Adrenal gland (tissue), 12 donors: ENCODE results near the gene ACP4. TPM values are rescaled to one million over a fixed set of nuclear protein-coding genes. Genes with fewer than 3 reads are reported as not detected.

Experiments
- DNase-seq, 7 donors: peaks; one replicate each; pipeline ENCODE4 v3.0.0-alpha.2; 2019 to 2020
- H3K27ac ChIP-seq, 5 donors: fragments of 200-600 bp; sonication (generic) in 4 of 5; 1 replicate in 3 of 5; 2 replicates in 2 of 5; pipeline versions ENCODE4 v1.5.1 to v1.8.0; 2016 to 2020; ENCODE audit warnings: mild to moderate bottlenecking in 1 of 5
- H3K27me3 ChIP-seq: fragments of 200-600 bp; 2 replicates; pipeline ENCODE4 v1.8.0; 2021
- H3K36me3 ChIP-seq, 2 donors: fragments of 200-600 bp; replicated peaks in 1 of 2; 1 replicate in 1 of 2; 2 replicates in 1 of 2; pipeline versions ENCODE4 v1.5.1 to v1.8.0; 2018 to 2022
- H3K4me1 ChIP-seq, 2 donors: fragments of 200-600 bp; replicated peaks in 1 of 2; 1 replicate in 1 of 2; 2 replicates in 1 of 2; pipeline versions ENCODE4 v1.5.1 to v1.8.0; 2018 to 2021
- H3K4me3 ChIP-seq, 4 donors: fragments of 200-600 bp; sonication (generic) in 3 of 4; one replicate each; pipeline ENCODE4 v1.5.1; 2016 to 2018
- H3K9me3 ChIP-seq, 3 donors: fragments of 200-600 bp; sonication (generic) in 1 of 3; replicated peaks in 1 of 3; 1 replicate in 2 of 3; 2 replicates in 1 of 3; pipeline versions ENCODE4 v1.5.1 to v1.8.0; 2016 to 2021
- CTCF ChIP-seq, 6 experiments: fragments of 450-650 bp in 4 of 6; fragments of 200-600 bp in 2 of 6; sonication (generic) in 1 of 6; IDR thresholded peaks; 1 replicate in 5 of 6; 2 replicates in 1 of 6; pipeline versions ENCODE4 v1.5.1 to v1.8.0; 2016 to 2021; ENCODE audit warnings: antibody characterized with exemption in 6 of 6, mild to moderate bottlenecking in 2 of 6, moderate library complexity in 1 of 6
- POLR2A ChIP-seq, 2 donors: fragments of 450-650 bp; IDR thresholded peaks; one replicate each; pipeline ENCODE4 v1.6.1; 2017; ENCODE audit warnings: antibody characterized with exemption in 2 of 2, mild to moderate bottlenecking in 2 of 2, moderate library complexity in 1 of 2
- WGBS, 4 donors: extraction: QIAGEN DNeasy Blood & Tissue Kit in 2 of 4; methylation state at CpG; one replicate each; pipeline versions ENCODE4 v1.1.5 to v1.1.7; 2013 to 2017; 5-methylcytosine and 5-hydroxymethylcytosine counted together
- intact Hi-C, 2 donors: fragments of 100-400 bp; cut with DNase I; formaldehyde crosslinking; loops; one replicate each; pipeline versions ENCODE4 v1.14.1 to v1.15.0; 2022 to 2023
- polyA plus RNA-seq, 3 donors: library from polyadenylated mRNA; stranded (reverse); fragments of 200-250 nt in 2 of 3; fragments of 350-450 nt in 1 of 3; fragmentation: Illumina TruSeq in 1 of 3; extraction: RNeasy Lipid Tissue Mini Kit (QIAGEN cat#74804) in 1 of 3; gene quantifications; one replicate each; pipeline ENCODE4 v1.2.3, GENCODE V29; 2013 to 2014
- total RNA-seq, 9 donors: library from RNA; depleted of rRNA in 4 of 9; stranded (reverse); fragments of >200 nt in 4 of 9; fragments of 120-200 nt in 1 of 9; fragmentation: NEBNext Ultra II Directional in 1 of 9; extraction: Animal tissue kit (Norgen Biotek cat#: 25700) in 1 of 9; gene quantifications; one replicate each; pipeline versions ENCODE4 v1.1.0 to v1.2.4, GENCODE V29; 2013 to 2023
- donor health status: healthy with polysubstance abuse.
- donor health status: Bipolar disorder and iron deficiency.
- donor health status: DM: yes; HTN: yes; CAD: no.
- donor health status: DM: no; HTN: no; CAD: no.
- donor health status: DM: no; HTN: no; CAD: no.
- donor health status: DM: yes; HTN: yes; CAD: no.

The ACP4 gene
- total and polyA plus RNA-seq, 12 donors = not detected

GRCh38 chr19:50796128-50796633 is 6.0 kb downstream of the ACP4 start:
- Histone ChIP-seq H3K27me3 (no peaks in the 10 kb centered on the region), H3K36me3 (peaks cover 0 to 16% of the 10 kb centered on the region in 2 donors), H3K9me3 (no peaks in the 10 kb centered on the region), H3K4me3 (no peak overlapping the region), H3K4me1 (peaks cover 0 to 6% of the 10 kb centered on the region in 2 donors), H3K27ac (no peak overlapping the region)
- no peak for DNase-seq
- TF ChIP-seq CTCF (IDR thresholded peaks at IDR 0.05) (no peak), POLR2A (IDR thresholded peaks at IDR 0.05) (no peak)
- WGBS, 4 donors = 71 to 90% (median 87%) methylated on average over 3 to 9 of the region's 9 CpGs
- intact Hi-C loops = loop anchor here in 1 of 2 donors (10.0 kb wide), 1 partner anchor 119 kb away; the partner anchor contains the start of gene KLK4

DNA sequence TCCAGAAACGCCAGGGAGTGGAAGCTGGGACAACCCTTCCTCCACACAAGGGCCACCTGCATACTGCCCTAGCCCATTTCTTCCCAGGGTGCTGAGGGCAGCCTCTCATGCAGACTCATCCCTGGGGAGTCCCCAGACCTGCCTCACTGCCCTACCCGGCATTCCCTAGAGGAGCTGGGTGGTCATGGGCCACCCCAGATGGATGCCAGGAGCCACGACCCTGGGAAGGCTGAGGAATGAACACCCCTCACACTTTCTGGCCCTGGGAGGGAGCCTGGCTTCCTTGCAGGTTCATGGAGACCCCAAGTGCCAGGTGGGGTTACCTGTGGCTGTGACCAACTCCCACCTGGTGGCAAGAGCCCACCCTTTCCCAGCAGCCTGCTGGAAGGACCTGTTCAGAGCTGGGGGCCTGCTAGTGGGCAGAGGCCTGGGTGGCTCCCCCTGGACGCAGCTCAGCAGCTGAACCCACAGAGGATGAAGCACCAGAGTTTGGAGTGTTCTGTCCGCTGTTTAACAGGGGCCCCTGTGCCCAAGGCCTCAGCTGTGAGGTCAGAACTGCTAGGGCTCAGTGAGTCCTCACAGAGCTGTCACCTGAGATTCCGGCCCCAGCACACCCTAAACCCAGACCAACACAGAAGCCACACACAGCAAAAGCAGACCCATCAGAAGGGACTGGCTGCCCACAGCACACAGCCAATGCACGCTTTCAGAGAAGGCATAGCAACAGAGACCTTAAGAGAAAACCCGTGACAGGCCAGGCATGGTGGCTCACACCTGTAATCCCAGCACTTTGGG is 6.6 kb downstream of the ACP4 start:
- Histone ChIP-seq H3K9me3 (no peaks in the 10 kb centered on the region), H3K27me3 (no peaks in the 10 kb centered on the region), H3K36me3 (peaks cover 0 to 21% of the 10 kb centered on the region in 2 donors), H3K4me1 (peaks cover 0 to 6% of the 10 kb centered on the region in 2 donors), H3K27ac (no peak overlapping the region), H3K4me3 (no peak overlapping the region)
- intact Hi-C loops = loop anchor here in 1 of 2 donors (10.0 kb wide), 1 partner anchor 118 kb away; the partner anchor contains the start of gene KLK4
- TF ChIP-seq CTCF (IDR thresholded peaks at IDR 0.05) (no peak), POLR2A (IDR thresholded peaks at IDR 0.05) (no peak)
- WGBS, 4 donors = 87 to 90% (median 88%) methylated on average over 4 to 8 of the region's 8 CpGs
- no peak for DNase-seq

- no peaks in the 10 kb centered on the region for H3K9me3 ChIP-seq
- no peak for TF ChIP-seq POLR2A (IDR thresholded peaks at IDR 0.05)
- no peak for TF ChIP-seq CTCF (IDR thresholded peaks at IDR 0.05)
- H3K4me1 ChIP-seq = peaks cover 0 to 9% of the 10 kb centered on the region in 2 donors
- 71 to 94% (median 88%) methylated on average over 7 of the region's 7 CpGs for WGBS, 4 donors
- no peak overlapping the region for H3K27ac ChIP-seq
- intact Hi-C loops = loop anchor here in 1 of 2 donors (10.0 kb wide), 1 partner anchor 117 kb away; the partner anchor contains the start of gene KLK4
- peaks cover 0 to 24% of the 10 kb centered on the region in 2 donors for H3K36me3 ChIP-seq
- H3K27me3 ChIP-seq = no peaks in the 10 kb centered on the region
- no peak for DNase-seq
- H3K4me3 ChIP-seq = no peak overlapping the region
Observed at GRCh38 chr19:50797429-50797780, 7.2 kb downstream of the ACP4 start.

DNA sequence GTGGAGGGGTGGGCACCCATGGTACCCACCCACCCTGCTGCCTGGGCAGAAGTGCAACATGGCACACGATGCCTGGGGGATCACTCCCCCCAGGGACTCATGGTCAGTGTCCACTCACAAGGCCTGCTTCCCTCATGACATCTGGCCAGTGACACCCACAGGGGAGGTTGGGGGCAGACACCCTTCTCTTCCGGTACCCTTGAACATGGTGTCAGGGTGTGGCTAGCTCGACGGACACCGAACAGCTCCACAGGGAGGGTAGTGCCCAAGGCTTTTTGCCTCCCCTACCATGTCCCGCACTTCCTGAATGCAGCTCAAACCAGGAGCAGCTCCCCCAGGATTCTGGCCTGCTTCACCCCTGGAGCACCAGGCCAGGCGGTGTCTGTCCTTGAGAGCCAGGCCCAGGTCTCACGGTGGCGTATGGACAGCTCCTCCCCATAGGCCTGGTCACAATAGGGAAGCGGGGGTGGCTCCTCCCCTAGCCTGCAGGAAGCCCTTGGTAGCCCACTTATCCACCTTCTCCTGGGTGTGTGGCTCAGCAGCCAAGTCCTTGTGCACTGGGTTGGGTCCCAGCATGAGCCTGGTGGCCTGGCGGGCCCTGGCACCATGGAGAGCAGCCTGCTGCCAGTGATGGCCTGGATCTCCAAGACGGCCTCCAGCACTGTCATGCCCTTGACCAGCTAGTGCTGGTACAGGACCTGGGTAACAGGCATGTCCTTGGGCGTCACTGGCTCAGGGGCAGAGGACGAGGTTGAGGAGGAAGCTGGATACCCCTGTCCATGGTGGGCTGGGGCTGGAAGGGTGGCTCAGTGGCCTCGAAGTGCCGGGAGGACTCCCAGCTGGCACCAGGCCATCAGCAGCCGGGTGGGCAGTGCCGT is 7.8 kb downstream of the ACP4 start:
- TF ChIP-seq CTCF (IDR thresholded peaks at IDR 0.05) (no peak), POLR2A (IDR thresholded peaks at IDR 0.05) (no peak)

More for the DNA sequence above, 7.8 kb downstream of the ACP4 start:
- WGBS, 4 donors = 54 to 63% (median 62%) methylated on average over 9 to 18 of the region's 18 CpGs; no CpG with 5 or more reads in 1 of the 4 donors
- Histone ChIP-seq H3K4me3 (no peak overlapping the region), H3K27me3 (no peaks in the 10 kb centered on the region), H3K36me3 (peaks cover 0 to 24% of the 10 kb centered on the region in 2 donors), H3K9me3 (no peaks in the 10 kb centered on the region), H3K27ac (peak overlapping the region in 1 of 5 donors; percentile 34), H3K4me1 (peaks cover 2 to 15% of the 10 kb centered on the region in 2 donors)
- peak in 1 of 7 donors; percentile 13 for DNase-seq
- intact Hi-C loops = loop anchor here in 1 of 2 donors (10.0 kb wide), 1 partner anchor 117 kb away; the partner anchor contains the start of gene KLK4
